ENCODE results near the gene PROCA1. TPM values are rescaled to one million over a fixed set of nuclear protein-coding genes. Genes with fewer than 3 reads are reported as not detected.

Gene PROCA1
- total RNA-seq, 2 experiments from 2014 or later: 4.5 to 4.6 TPM

- DNase-seq (ENCODE audit: low spot score): no peak
- peak overlapping the region; percentile 96; the same call in 1 of the 2 replicates for H3K4me2 ChIP-seq (ENCODE audit: low read length)
- H3K79me2 ChIP-seq (ENCODE audit: insufficient read depth, low read depth, low read length): peaks cover 39% of the 10 kb centered on the region
- no peaks in the 10 kb centered on the region for H3K9me3 ChIP-seq (ENCODE audit: low read length)
- intact Hi-C loops (cut with micrococcal nuclease; ENCODE audit: unreplicated experiment): no loop called here
- H3K27ac ChIP-seq (ENCODE audit: low read depth, low read length, poor library complexity, severe bottlenecking): no peak overlapping the region
- H4K20me1 ChIP-seq (ENCODE audit: insufficient read depth, low read length): peaks cover 30% of the 10 kb centered on the region
- ChIA-PET CTCF (ENCODE audit: unreplicated experiment) (interaction anchor here (1.1 to 3.3 kb wide), 2 partner anchors 20 to 38 kb away, joined by 3 to 27 read pairs; partner anchors contain the start of genes NEK8 and TLCD1), POLR2A (interaction anchor here (0.6 to 1.6 kb wide), 2 partner anchors 20 to 985 kb away, joined by 4 to 12 read pairs; no protein-coding TSS in a partner anchor)
- no peak overlapping the region for H3K4me3 ChIP-seq (ENCODE audit: low read depth, low read length, poor library complexity, severe bottlenecking)
- no peaks in the 10 kb centered on the region for H3K9me2 ChIP-seq (ENCODE audit: insufficient read depth, low read length)
- BruUV-seq (replicated peaks): no TSS peak
- peaks cover 83% of the 10 kb centered on the region for H3K36me3 ChIP-seq (ENCODE audit: insufficient read depth, low read length)
- 0 out of 2 replicates have a peak, but pooled peaks have one; percentile 21 for TF ChIP-seq CTCF (conservative IDR thresholded peaks at IDR 0.05; ENCODE audit: low read length)
- no peak for TF ChIP-seq EZH2phosphoT487 (IDR thresholded peaks at IDR 0.05; ENCODE audit: borderline replicate concordance, low read depth, low read length)
- H2AFZ ChIP-seq (ENCODE audit: low read length): no peak overlapping the region
- peaks cover 40% of the 10 kb centered on the region for H3K4me1 ChIP-seq (ENCODE audit: insufficient read depth, low read length, poor library complexity, severe bottlenecking)
Observed at GRCh38 chr17:28747801-28748750, 36.4 kb upstream of the PROCA1 start.

GRCh38 chr17:28747051-28747691 is 35.5 kb upstream of the PROCA1 start:
- intact Hi-C loops (cut with micrococcal nuclease; ENCODE audit: unreplicated experiment): no loop called here
- Histone ChIP-seq H3K4me1 (ENCODE audit: insufficient read depth, low read length, poor library complexity, severe bottlenecking) (peaks cover 49% of the 10 kb centered on the region), H3K9me3 (ENCODE audit: low read length) (no peaks in the 10 kb centered on the region), H3K27ac (ENCODE audit: low read depth, low read length, poor library complexity, severe bottlenecking) (peak overlapping the region; percentile 95), H4K20me1 (ENCODE audit: insufficient read depth, low read length) (peaks cover 30% of the 10 kb centered on the region), H3K79me2 (ENCODE audit: insufficient read depth, low read depth, low read length) (peaks cover 39% of the 10 kb centered on the region), H3K9me2 (ENCODE audit: insufficient read depth, low read length) (no peaks in the 10 kb centered on the region), H3K4me3 (ENCODE audit: low read depth, low read length, poor library complexity, severe bottlenecking) (peak overlapping the region; percentile 98), H3K36me3 (ENCODE audit: insufficient read depth, low read length) (peaks cover 78% of the 10 kb centered on the region), H3K4me2 (ENCODE audit: low read length) (peak overlapping the region; percentile 96), H2AFZ (ENCODE audit: low read length) (no peak overlapping the region)
- DNase-seq (ENCODE audit: low spot score): no peak
- BruUV-seq (replicated peaks): no TSS peak
- no peak for TF ChIP-seq CTCF (conservative IDR thresholded peaks at IDR 0.05; ENCODE audit: low read length)
- TF ChIP-seq EZH2phosphoT487 (IDR thresholded peaks at IDR 0.05; ENCODE audit: borderline replicate concordance, low read depth, low read length): no peak
- ChIA-PET POLR2A (interaction anchor here (1.6 kb wide), 1 partner anchor 19 kb away, joined by 12 read pairs; no protein-coding TSS in a partner anchor), CTCF (ENCODE audit: unreplicated experiment) (interaction anchor here (3.5 kb wide), 1 partner anchor 20 kb away, joined by 18 read pairs; the partner anchor contains the start of gene TLCD1)

Measured in OCI-LY7 (cell line).